GM19240 (cell line): ENCODE data around the gene RNF6.

ENCODE experiments used
- DNase-seq: peaks from one replicate; pipeline ENCODE4 v3.0.0; 2011; ENCODE audit warnings: low spot score; ENCODE audit not compliant: insufficient read length

The RNF6 gene

GRCh38 chr13:26225896-26226617 lies 3.9 kb upstream of the RNF6 start:
- DNase-seq = no peak

- peak; percentile 58 for DNase-seq
Observed at GRCh38 chr13:26222520-26223046, 469 bp upstream of the RNF6 start.

- no peak for DNase-seq
Observed at GRCh38 chr13:26221399-26221720, 754 bp downstream of the RNF6 start.

GRCh38 chr13:26220575-26220974 lies 1.5 kb downstream of the RNF6 start:
- no peak for DNase-seq

GRCh38 chr13:26219726-26220125 lies 2.4 kb downstream of the RNF6 start:
- DNase-seq = no peak

GRCh38 chr13:26216042-26216441 lies 6.1 kb downstream of the RNF6 start:
- no peak for DNase-seq

GRCh38 chr13:26213982-26214381 lies 8.1 kb downstream of the RNF6 start:
- no peak for DNase-seq

GRCh38 chr13:26213345-26213744 lies 8.8 kb downstream of the RNF6 start:
- DNase-seq = no peak

GRCh38 chr13:26208287-26208686 lies 13.8 kb downstream of the RNF6 start:
- DNase-seq = no peak

GRCh38 chr13:26202365-26202972 lies 19.6 kb downstream of the RNF6 start:
- DNase-seq = no peak

GRCh38 chr13:26200811-26201210 lies 21.3 kb downstream of the RNF6 start:
- DNase-seq = no peak

- DNase-seq = no peak
Observed at GRCh38 chr13:26198116-26198515, 24.0 kb downstream of the RNF6 start.

GRCh38 chr13:26197298-26197697 lies 24.8 kb downstream of the RNF6 start:
- DNase-seq = no peak

GRCh38 chr13:26186995-26187394 lies 35.1 kb downstream of the RNF6 start:
- no peak for DNase-seq

- DNase-seq = peak; percentile 33
Observed at GRCh38 chr13:26186118-26186870, 35.8 kb downstream of the RNF6 start.

- no peak for DNase-seq
Observed at GRCh38 chr13:26185720-26186117, 36.4 kb downstream of the RNF6 start.

- DNase-seq = no peak
Observed at GRCh38 chr13:26184791-26185250, 37.3 kb downstream of the RNF6 start.

GRCh38 chr13:26183416-26183815 lies 38.7 kb downstream of the RNF6 start:
- DNase-seq = no peak

GRCh38 chr13:26179344-26179743 lies 42.8 kb downstream of the RNF6 start:
- no peak for DNase-seq

- no peak for DNase-seq
Observed at GRCh38 chr13:26168835-26169234, 53.3 kb downstream of the RNF6 start.

- DNase-seq = no peak
Observed at GRCh38 chr13:26168237-26168814, 53.8 kb downstream of the RNF6 start.

- DNase-seq = no peak
Observed at GRCh38 chr13:26163812-26164211, 58.3 kb downstream of the RNF6 start.
